ENCODE data around the gene CCDC85B. TPM values are rescaled to one million over a fixed set of nuclear protein-coding genes. Genes with fewer than 3 reads are reported as not detected.
A peak's percentile ranks its signal among the peaks of the same experiment; 100 is the strongest.

CCDC85B gene
- total and polyA plus RNA-seq, 2 of the 8 experiments (the other 6 are each of a cell fraction or from before 2014, with no cell fraction given): 19.8 to 30.8 TPM

GRCh38 chr11:65854852-65855837 is 35.3 kb upstream of the CCDC85B start:
- H3K79me2 ChIP-seq (ENCODE audit: control insufficient read depth in 1 of 2, insufficient read depth in 2 of 2, low read length in 2 of 2): peaks cover 15 to 36% of the 10 kb centered on the region in 2 experiments
- no peak overlapping the region for H2AK5ac ChIP-seq (ENCODE audit: low read depth, low read length)
- no peak overlapping the region for H2BK5ac ChIP-seq (ENCODE audit: low read depth, low read length)
- DNase-seq (ENCODE audit: low read depth in 1 of 2, low spot score in 2 of 2): no peak
- no peak overlapping the region for H3K4ac ChIP-seq (replicated peaks; ENCODE audit: insufficient read length, low read depth, low read length)
- no peaks in the 10 kb centered on the region for H3K27me3 ChIP-seq (replicated peaks in 1 of 4; ENCODE audit: control insufficient read depth in 3 of 4, extremely low read depth in 1 of 4, insufficient read depth in 3 of 4, low read length in 3 of 4)
- H2AFZ ChIP-seq (ENCODE audit: low read length): no peak overlapping the region
- peaks cover 7 to 10% of the 10 kb centered on the region in 2 experiments; a peak in 2 of 4 replicates for H3K9me3 ChIP-seq (ENCODE audit: insufficient read depth in 2 of 2, low read depth in 1 of 2, low read length in 1 of 2)
- H2BK12ac ChIP-seq (ENCODE audit: low read depth, low read length): no peak overlapping the region
- H3K4me3 ChIP-seq (ENCODE audit: extremely low read depth in 1 of 4, insufficient read depth in 2 of 4, low read depth in 3 of 4, low read length in 4 of 4): no peak overlapping the region
- no peak overlapping the region for H3K14ac ChIP-seq (ENCODE audit: insufficient read length)
- peak overlapping the region; percentile 4; the same call in 1 of the 2 replicates for H4K8ac ChIP-seq (ENCODE audit: extremely low read depth, insufficient read depth, low read length)
- no peak overlapping the region for H2BK20ac ChIP-seq (ENCODE audit: low read length)
- no peak overlapping the region for H4K91ac ChIP-seq (replicated peaks; ENCODE audit: insufficient read length, low read length)
- H3K36me3 ChIP-seq (ENCODE audit: control insufficient read depth in 2 of 4, insufficient read depth in 4 of 4, low read length in 3 of 4): peaks cover 17 to 34% (median 31%) of the 10 kb centered on the region in 4 experiments
- no peak for FAIRE-seq
- H3K23me2 ChIP-seq (ENCODE audit: low read depth, low read length): peaks cover 10% of the 10 kb centered on the region
- 89% methylated on average over 11 of the region's 15 CpGs; no CpG with 5 or more reads in 1 of the 2 experiments for WGBS, 2 experiments (ENCODE audit: extremely low coverage in 1 of 2, insufficient coverage in 1 of 2, insufficient read length in 1 of 2, insufficient replicate concordance in 2 of 2, low coverage in 1 of 2, low lambda C conversion rate in 2 of 2, missing lambda C conversion rate in 1 of 2)
- H2BK120ac ChIP-seq (replicated peaks; ENCODE audit: low read depth, low read length): no peak overlapping the region
- no peak overlapping the region for H2BK15ac ChIP-seq (ENCODE audit: low read length)
- peaks cover 0 to 9% (median under 1%) of the 10 kb centered on the region in 4 experiments; a peak in 5 of 7 replicates for H3K4me1 ChIP-seq (replicated peaks in 1 of 4; ENCODE audit: control insufficient read depth in 3 of 4, insufficient read depth in 4 of 4, low read length in 3 of 4)
- H4K5ac ChIP-seq (ENCODE audit: insufficient read length, low read depth, low read length): no peak overlapping the region
- H3K27ac ChIP-seq (ENCODE audit: low read depth, low read length): no peak overlapping the region
- peaks cover 20% of the 10 kb centered on the region for H3K79me1 ChIP-seq (ENCODE audit: low read depth, low read length)
- no peak overlapping the region for H3K56ac ChIP-seq (replicated peaks; ENCODE audit: insufficient read length, low read depth, low read length)
- H4K20me1 ChIP-seq (replicated peaks in 1 of 2; ENCODE audit: control insufficient read depth in 1 of 2, insufficient read depth in 2 of 2, low read length in 2 of 2): peaks cover 29 to 30% of the 10 kb centered on the region in 2 experiments
- CTCF ChIA-PET (ENCODE audit: partially characterized antibody): interaction anchor here (1.3 to 15.2 kb wide), 6 partner anchors 13 to 133 kb away, joined by 4 to 283 read pairs (median 47); partner anchors contain the start of genes AP5B1, CCDC85B, CTSW and EFEMP2
- POLR2A ChIA-PET (ENCODE audit: partially characterized antibody): interaction anchor here (2.0 to 39.7 kb wide), 5 partner anchors 1 to 213 kb away, joined by 6 to 1071 read pairs (median 29); partner anchors contain the start of genes CCDC85B, CFL1, CTSW and EFEMP2
- H3K18ac ChIP-seq (ENCODE audit: extremely low read depth, low read length): no peak overlapping the region
- H3K9ac ChIP-seq (replicated peaks in 1 of 4; ENCODE audit: extremely low read depth in 1 of 4, low read depth in 3 of 4, low read length in 3 of 4): no peak overlapping the region
- H3K4me2 ChIP-seq (ENCODE audit: insufficient read depth in 1 of 2, low read depth in 2 of 2, low read length in 2 of 2): no peak overlapping the region; a peak in 1 of 4 replicates
- no peak overlapping the region for H3K23ac ChIP-seq (ENCODE audit: insufficient read length)
- TF ChIP-seq GABPA (IDR thresholded peaks at IDR 0.05; ENCODE audit: borderline replicate concordance, insufficient read depth, low read length): no peak
- no peak for TF ChIP-seq CBX5 (IDR thresholded peaks at IDR 0.05; ENCODE audit: low read depth, low read length)
- TF ChIP-seq SIN3A (conservative IDR thresholded peaks at IDR 0.05 in 1 of 2, IDR thresholded peaks at IDR 0.05 in 1 of 2; ENCODE audit: low read depth in 1 of 2, low read length in 2 of 2): 0 out of 4 replicates have a peak, but pooled peaks of 1 of the 2 experiments have one; percentile 59
- no peak for TF ChIP-seq E2F6 (IDR thresholded peaks at IDR 0.05)
- TF ChIP-seq JUND (IDR thresholded peaks at IDR 0.05; ENCODE audit: low read length): no peak
- no peak for TF ChIP-seq TEAD4 (IDR thresholded peaks at IDR 0.05; ENCODE audit: low read depth, low read length)
- TF ChIP-seq SAP30 (IDR thresholded peaks at IDR 0.05; ENCODE audit: insufficient read depth, insufficient replicate concordance, low read length): no peak
- no peak for TF ChIP-seq EGR1 (IDR thresholded peaks at IDR 0.05; ENCODE audit: borderline replicate concordance, low read depth, low read length)
- peak; percentile 14; the same call in 1 of the 2 replicates for TF ChIP-seq POLR2AphosphoS5 (IDR thresholded peaks at IDR 0.05; ENCODE audit: low read depth, low read length)

Measured in H1 (cell line).